Measurements from ENCODE around the gene ADO. TPM values are rescaled to one million over a fixed set of nuclear protein-coding genes. Genes with fewer than 3 reads are reported as not detected.

ADO gene
- 16.1 TPM in 2 replicates for total RNA-seq

GRCh38 chr10:62804356-62805230 is at the start of gene ADO:
Gene ADO (plus strand): TSS chr10:62804720. CDS start chr10:62805060, 340 bp downstream.

GRCh38 chr10:62816331-62817120 is 12.0 kb downstream of the ADO start, which contains the start of gene EGR2:
Gene EGR2 (minus strand): TSS chr10:62816366. CDS start chr10:62816029, 337 bp downstream.

Other genes with a start within 250 kb of the ADO start
- not detected in 2 replicates for gene EGR2, start 11.6 kb downstream of the ADO start, total RNA-seq